Measurements from ENCODE around the gene KIFAP3. TPM values are rescaled to one million over a fixed set of nuclear protein-coding genes. Genes with fewer than 3 reads are reported as not detected.

The KIFAP3 gene
- total and polyA plus RNA-seq, 2 of the 8 experiments (the other 6 are each of a cell fraction or from before 2014, with no cell fraction given): 1.3 to 3.2 TPM

DNA sequence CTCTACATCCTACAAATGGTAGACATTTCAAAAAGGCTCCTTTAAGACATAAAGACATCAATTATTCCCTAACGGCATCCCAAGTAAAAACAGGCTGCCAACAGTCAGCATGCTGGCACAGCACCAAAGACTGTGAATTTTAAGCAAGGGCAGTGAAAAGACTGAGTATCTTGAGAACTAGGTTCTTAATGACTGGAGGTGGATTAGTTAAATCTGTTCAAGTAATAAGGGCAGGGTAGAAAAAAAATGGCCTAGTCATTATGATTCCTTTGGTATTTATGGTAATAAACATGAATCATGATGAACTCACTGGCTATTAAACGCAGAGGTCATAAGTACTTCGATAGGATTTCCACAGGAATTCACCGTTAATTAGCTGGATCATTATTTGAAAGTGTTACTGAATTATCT is 75.2 kb downstream of the KIFAP3 start:
- no peak overlapping the region for H3K4me2 ChIP-seq (ENCODE audit: insufficient read depth in 1 of 2, low read depth in 2 of 2, low read length in 2 of 2)
- H3K18ac ChIP-seq (ENCODE audit: extremely low read depth, low read length): no peak overlapping the region
- H3K23ac ChIP-seq (ENCODE audit: insufficient read length): no peak overlapping the region
- no peak overlapping the region for H2BK20ac ChIP-seq (ENCODE audit: low read length)
- H3K79me1 ChIP-seq (ENCODE audit: low read depth, low read length): no peaks in the 10 kb centered on the region
- H4K20me1 ChIP-seq (replicated peaks in 1 of 2; ENCODE audit: control insufficient read depth in 1 of 2, insufficient read depth in 2 of 2, low read length in 2 of 2): no peaks in the 10 kb centered on the region
- no peaks in the 10 kb centered on the region for H3K23me2 ChIP-seq (ENCODE audit: low read depth, low read length)
- H3K9ac ChIP-seq (replicated peaks in 1 of 4; ENCODE audit: extremely low read depth in 1 of 4, low read depth in 3 of 4, low read length in 3 of 4): no peak overlapping the region
- no peak overlapping the region for H3K27ac ChIP-seq (ENCODE audit: low read depth, low read length)
- H3K4me1 ChIP-seq (replicated peaks in 1 of 4; ENCODE audit: control insufficient read depth in 3 of 4, insufficient read depth in 4 of 4, low read length in 3 of 4): no peaks in the 10 kb centered on the region
- no peak overlapping the region for H2BK15ac ChIP-seq (ENCODE audit: low read length)
- H3K9me3 ChIP-seq (ENCODE audit: insufficient read depth in 2 of 2, low read depth in 1 of 2, low read length in 1 of 2): no peaks in the 10 kb centered on the region
- no peak overlapping the region for H2AFZ ChIP-seq (ENCODE audit: low read length)
- peaks cover 0 to 1% (median 0%) of the 10 kb centered on the region in 4 experiments; a peak in 2 of 7 replicates for H3K27me3 ChIP-seq (replicated peaks in 1 of 4; ENCODE audit: control insufficient read depth in 3 of 4, extremely low read depth in 1 of 4, insufficient read depth in 3 of 4, low read length in 3 of 4)
- WGBS, 2 experiments (ENCODE audit: extremely low coverage in 1 of 2, insufficient coverage in 1 of 2, insufficient read length in 1 of 2, insufficient replicate concordance in 2 of 2, low coverage in 1 of 2, low lambda C conversion rate in 2 of 2, missing lambda C conversion rate in 1 of 2): 92% methylated on average over 4 of the region's 4 CpGs; no CpG with 5 or more reads in 1 of the 2 experiments
- H3K4ac ChIP-seq (replicated peaks; ENCODE audit: insufficient read length, low read depth, low read length): no peak overlapping the region
- H3K36me3 ChIP-seq (ENCODE audit: control insufficient read depth in 2 of 4, insufficient read depth in 4 of 4, low read length in 3 of 4): no peaks in the 10 kb centered on the region
- no peak overlapping the region for H3K4me3 ChIP-seq (ENCODE audit: extremely low read depth in 1 of 4, insufficient read depth in 2 of 4, low read depth in 3 of 4, low read length in 4 of 4)
- no peak overlapping the region for H2BK120ac ChIP-seq (replicated peaks; ENCODE audit: low read depth, low read length)
- no peak overlapping the region for H4K5ac ChIP-seq (ENCODE audit: insufficient read length, low read depth, low read length)
- H4K8ac ChIP-seq (ENCODE audit: extremely low read depth, insufficient read depth, low read length): no peak overlapping the region
- ChIA-PET CTCF (ENCODE audit: partially characterized antibody) (no interaction called here), POLR2A (ENCODE audit: partially characterized antibody) (no interaction called here)
- H3K79me2 ChIP-seq (ENCODE audit: control insufficient read depth in 1 of 2, insufficient read depth in 2 of 2, low read length in 2 of 2): no peaks in the 10 kb centered on the region
- TF ChIP-seq SRF (IDR thresholded peaks at IDR 0.05; ENCODE audit: low read depth, low read length) (no peak), CTCF (IDR thresholded peaks at IDR 0.05; ENCODE audit: control extremely low read depth in 1 of 3, insufficient read depth in 1 of 3, low read depth in 1 of 3, low read length in 3 of 3) (no peak), TAF7 (optimal IDR thresholded peaks at IDR 0.05; ENCODE audit: borderline replicate concordance, low read depth, low read length) (no peak), TAF1 (IDR thresholded peaks at IDR 0.05; ENCODE audit: low read depth, low read length) (no peak), YY1 (IDR thresholded peaks at IDR 0.05; ENCODE audit: low read depth, low read length) (no peak), SUZ12 (IDR thresholded peaks at IDR 0.05; ENCODE audit: low read length) (no peak), SIX5 (IDR thresholded peaks at IDR 0.05; ENCODE audit: low read depth, low read length) (no peak)
- FAIRE-seq (no peak), DNase-seq (ENCODE audit: low read depth in 1 of 2, low spot score in 2 of 2) (no peak)
- no peak overlapping the region for H3K56ac ChIP-seq (replicated peaks; ENCODE audit: insufficient read length, low read depth, low read length)
- H4K91ac ChIP-seq (replicated peaks; ENCODE audit: insufficient read length, low read length): no peak overlapping the region
- no peak overlapping the region for H2BK5ac ChIP-seq (ENCODE audit: low read depth, low read length)
- no peak overlapping the region for H2BK12ac ChIP-seq (ENCODE audit: low read depth, low read length)
- no peak overlapping the region for H2AK5ac ChIP-seq (ENCODE audit: low read depth, low read length)
- no peak overlapping the region for H3K14ac ChIP-seq (ENCODE audit: insufficient read length)

All from H1 (cell line).